Heart right ventricle (tissue), 16 donors: Measurements from ENCODE around the gene MAK. TPM values are rescaled to one million over a fixed set of nuclear protein-coding genes. Genes with fewer than 3 reads are reported as not detected.
"Not testable (repeated sequence)": the region's sequence is repeated elsewhere in the genome, so short reads cannot be mapped to it uniquely, and the experiment has no call there.

Experiments
- ATAC-seq, 8 donors: fragments of 200-7000 bp; cut with Tn5 transposase; one replicate each; pipeline ENCODE4 v1.9.1; 2020; ENCODE audit warnings: mild to moderate bottlenecking in 8 of 8, moderate library complexity in 8 of 8, moderate number of reproducible peaks in 1 of 8
- DNase-seq, 2 donors: peaks; one replicate each; pipeline ENCODE4 v3.0.0-alpha.2; 2020
- H3K27ac ChIP-seq, 10 donors: fragments of 200-600 bp; sonication (generic) in 2 of 10; one replicate each; pipeline versions ENCODE4 v1.5.0 to v1.8.0; 2020 to 2022; ENCODE audit warnings: mild to moderate bottlenecking in 3 of 10
- H3K27me3 ChIP-seq, 7 donors: fragments of 200-600 bp; one replicate each; pipeline ENCODE4 v1.8.0; 2021 to 2022; ENCODE audit warnings: mild to moderate bottlenecking in 2 of 7
- H3K36me3 ChIP-seq, 9 donors: fragments of 200-600 bp; sonication (generic) in 1 of 9; one replicate each; pipeline versions ENCODE4 v1.5.0 to v1.8.0; 2020 to 2022; ENCODE audit warnings: mild to moderate bottlenecking in 2 of 9
- H3K4me1 ChIP-seq, 9 donors: fragments of 200-600 bp; sonication (generic) in 1 of 9; one replicate each; pipeline versions ENCODE4 v1.5.0 to v1.8.0; 2020 to 2022; ENCODE audit warnings: mild to moderate bottlenecking in 4 of 9
- H3K4me3 ChIP-seq, 10 donors: fragments of 200-600 bp; sonication (generic) in 2 of 10; one replicate each; pipeline versions ENCODE4 v1.5.0 to v1.8.0; 2020 to 2022; ENCODE audit warnings: mild to moderate bottlenecking in 7 of 10, moderate library complexity in 2 of 10
- H3K9me3 ChIP-seq, 11 donors: fragments of 200-600 bp in 10 of 11; sonication (generic) in 2 of 11; one replicate each; pipeline versions ENCODE4 v1.5.0 to v1.8.0; 2013 to 2022; ENCODE audit warnings: mild to moderate bottlenecking in 2 of 11, control low read depth in 1 of 11, moderate library complexity in 1 of 11
- WGBS, 2 donors: extraction: QIAGEN DNeasy Blood & Tissue Kit; methylation state at CpG; one replicate each; pipeline ENCODE4 v1.1.7; 2013; ENCODE audit warnings: inconsistent platforms in 1 of 2; 5-methylcytosine and 5-hydroxymethylcytosine counted together
- intact Hi-C, 10 donors: fragments of 100-400 bp; cut with DNase I; formaldehyde crosslinking; loops; one replicate each; pipeline versions ENCODE4 v1.11.1 to v1.14.2; 2022
- polyA plus RNA-seq, 2 donors: library from polyadenylated mRNA; stranded (reverse); fragments of 200-250 nt; gene quantifications; one replicate each; pipeline ENCODE4 v1.2.3, GENCODE V29; 2013
- total RNA-seq, 10 donors: library from RNA; stranded (reverse); fragmentation: NEBNext Ultra II Directional in 3 of 10; extraction: Animal tissue kit (Norgen Biotek cat#: 25700) in 3 of 10; gene quantifications; one replicate each; pipeline versions ENCODE4 v1.2.1 to v1.2.4, GENCODE V29; 2021 to 2023
- TF ChIP-seq, protein P1 (sequence below), 9 donors: fragments of 200-600 bp; sonication (generic) in 2 of 9; IDR thresholded peaks; one replicate each; pipeline versions ENCODE4 v1.5.0 to v1.8.0; 2021 to 2022; ENCODE audit warnings: antibody characterized with exemption in 9 of 9, mild to moderate bottlenecking in 5 of 9, moderate library complexity in 1 of 9
- donor health status: Arrhythmogenic right ventricular cardiomyopathy.
- donor health status: ischemic (EF 13 %, LVEDD 7.1; RV severe dilation, severe dysfunction).
- donor health status: healthy with polysubstance abuse.
- donor health status: DM: no; HTN: yes; CAD: no.
- donor health status: DM: no; HTN: no; CAD: no.
- donor health status: ischemic (EF 25% LVEDD 6.9; RV normal size, moderate dysfunction).
- donor health status: ischemic (EF 25% LVEDD 5.7; RV mildly dilated, moderate dysfunction).
- donor health status: healthy.
- donor health status: DM: yes; HTN: yes; CAD: no.
- donor health status: Ischemic cardiomyopathy.
- donor health status: ischemic (EF 35%, LVEDD 5.7; RV mildly dilated, moderate dysfunction).
- donor health status: nonischemic (EF 11% LVEDD 7.7; RV severe dilation, severe dysfunction).
- donor health status: DM: yes; HTN: yes; CAD: no.
- donor health status: PGD.
- donor health status: ischemic (EF 29% LVEDD 5.4; RV normal size, mild dysfunction).
- donor health status: nonischemic (EF 23%, LVEDD 6.1; RV moderate dilation, normal function).

The MAK gene
- total and polyA plus RNA-seq, 12 donors, result 0.01 to 0.25 (median 0.12) TPM; not detected in 4

DNA sequence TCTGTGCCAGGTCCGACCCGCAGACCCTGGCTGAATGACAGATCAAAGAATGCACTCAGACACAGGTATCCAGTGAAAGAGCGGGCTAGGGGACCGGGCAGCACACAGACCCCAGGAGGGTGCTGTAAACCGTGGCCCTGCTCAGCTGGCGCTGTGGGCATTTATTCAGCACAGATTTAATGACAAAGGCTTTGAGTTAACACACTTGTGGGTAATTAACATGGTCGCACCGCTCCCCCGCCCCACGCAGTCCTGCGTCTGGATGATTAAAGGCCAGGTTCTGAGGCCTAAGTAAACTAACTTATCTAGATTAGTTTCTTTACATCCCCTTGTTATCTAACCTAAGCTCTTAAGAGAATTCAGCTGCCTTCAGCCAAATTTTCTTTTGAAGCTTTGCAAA is 3.5 kb downstream of the MAK start:
- 96 to 97% methylated on average over 11 of the region's 11 CpGs for WGBS, 2 donors
- Histone ChIP-seq H3K36me3 (no peaks in the 10 kb centered on the region), H3K9me3 (no peaks in the 10 kb centered on the region), H3K27me3 (peaks cover 0 to 35% (median 0%) of the 10 kb centered on the region in 7 donors), H3K4me1 (peaks cover 0 to 24% (median 11%) of the 10 kb centered on the region in 9 donors), H3K4me3 (no peak overlapping the region), H3K27ac (no peak overlapping the region)
- TF ChIP-seq, protein P1, sequence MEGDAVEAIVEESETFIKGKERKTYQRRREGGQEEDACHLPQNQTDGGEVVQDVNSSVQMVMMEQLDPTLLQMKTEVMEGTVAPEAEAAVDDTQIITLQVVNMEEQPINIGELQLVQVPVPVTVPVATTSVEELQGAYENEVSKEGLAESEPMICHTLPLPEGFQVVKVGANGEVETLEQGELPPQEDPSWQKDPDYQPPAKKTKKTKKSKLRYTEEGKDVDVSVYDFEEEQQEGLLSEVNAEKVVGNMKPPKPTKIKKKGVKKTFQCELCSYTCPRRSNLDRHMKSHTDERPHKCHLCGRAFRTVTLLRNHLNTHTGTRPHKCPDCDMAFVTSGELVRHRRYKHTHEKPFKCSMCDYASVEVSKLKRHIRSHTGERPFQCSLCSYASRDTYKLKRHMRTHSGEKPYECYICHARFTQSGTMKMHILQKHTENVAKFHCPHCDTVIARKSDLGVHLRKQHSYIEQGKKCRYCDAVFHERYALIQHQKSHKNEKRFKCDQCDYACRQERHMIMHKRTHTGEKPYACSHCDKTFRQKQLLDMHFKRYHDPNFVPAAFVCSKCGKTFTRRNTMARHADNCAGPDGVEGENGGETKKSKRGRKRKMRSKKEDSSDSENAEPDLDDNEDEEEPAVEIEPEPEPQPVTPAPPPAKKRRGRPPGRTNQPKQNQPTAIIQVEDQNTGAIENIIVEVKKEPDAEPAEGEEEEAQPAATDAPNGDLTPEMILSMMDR (IDR thresholded peaks at IDR 0.05), result no peak
- ATAC-seq (no peak), DNase-seq (no peak)
- intact Hi-C loops, result no loop called here

DNA sequence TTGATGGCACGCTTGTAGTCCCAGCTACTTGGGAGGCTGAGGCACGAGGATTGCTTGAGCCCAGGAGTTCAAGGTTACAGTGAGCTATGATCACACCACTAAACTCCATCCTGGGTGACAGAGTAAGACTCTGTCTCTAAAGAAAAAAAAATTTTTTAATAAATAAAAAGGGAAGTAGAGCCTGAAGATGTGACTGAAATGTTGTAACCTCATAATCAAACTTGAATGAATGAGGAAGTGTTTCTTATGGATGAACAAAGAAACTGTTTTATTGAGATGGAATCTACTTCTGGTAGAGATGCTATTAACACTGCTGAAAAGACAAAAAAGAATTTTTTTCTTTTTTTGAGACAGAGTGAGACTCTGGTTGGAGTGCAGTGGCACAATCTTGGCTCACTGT is 6.7 kb downstream of the MAK start:
- DNase-seq (no peak), ATAC-seq (no peak)
- TF ChIP-seq, protein P1 (IDR thresholded peaks at IDR 0.05), result no peak

DNA sequence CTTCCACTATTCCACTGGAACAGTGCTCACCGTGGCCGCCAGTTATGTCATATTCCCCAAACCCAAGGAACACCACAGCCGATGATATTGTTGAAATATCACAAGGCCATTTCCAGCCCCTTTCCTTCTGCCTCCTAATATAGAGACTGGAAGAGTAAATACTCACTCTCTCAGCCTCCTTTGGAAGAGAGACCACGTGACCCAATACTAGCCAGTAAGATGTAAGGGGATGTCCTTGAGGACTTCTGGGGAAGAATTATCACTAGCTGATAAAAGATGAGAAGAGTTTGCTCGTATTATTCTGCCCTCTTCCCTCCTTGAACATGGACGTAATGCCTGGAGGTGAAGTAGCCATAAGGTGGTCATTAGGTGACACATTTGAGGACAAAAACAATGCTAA is 13.5 kb downstream of the MAK start:
- ATAC-seq (no peak), DNase-seq (no peak)
- TF ChIP-seq, protein P1 (IDR thresholded peaks at IDR 0.05), result no peak
- Histone ChIP-seq H3K4me3 (no peak overlapping the region), H3K27ac (no peak overlapping the region), H3K36me3 (peaks cover 0 to 3% (median 0%) of the 10 kb centered on the region in 9 donors), H3K4me1 (no peaks in the 10 kb centered on the region), H3K27me3 (no peaks in the 10 kb centered on the region), H3K9me3 (no peaks in the 10 kb centered on the region)
- intact Hi-C loops, result no loop called here
- 92 to 93% methylated on average over 6 of the region's 6 CpGs for WGBS, 2 donors

More for the DNA sequence above, 6.7 kb downstream of the MAK start:
- H3K27me3 ChIP-seq, result peaks cover 0 to 17% (median 0%) of the 10 kb centered on the region in 7 donors
- no peaks in the 10 kb centered on the region for H3K9me3 ChIP-seq
- WGBS, 2 donors, result 98 to 100% methylated on average over 2 of the region's 2 CpGs
- intact Hi-C loops, result no loop called here
- H3K27ac ChIP-seq, result no peak overlapping the region
- H3K4me3 ChIP-seq, result no peak overlapping the region
- peaks cover 0 to 3% (median 0%) of the 10 kb centered on the region in 9 donors for H3K36me3 ChIP-seq
- H3K4me1 ChIP-seq, result peaks cover 0 to 3% (median 0%) of the 10 kb centered on the region in 9 donors

DNA sequence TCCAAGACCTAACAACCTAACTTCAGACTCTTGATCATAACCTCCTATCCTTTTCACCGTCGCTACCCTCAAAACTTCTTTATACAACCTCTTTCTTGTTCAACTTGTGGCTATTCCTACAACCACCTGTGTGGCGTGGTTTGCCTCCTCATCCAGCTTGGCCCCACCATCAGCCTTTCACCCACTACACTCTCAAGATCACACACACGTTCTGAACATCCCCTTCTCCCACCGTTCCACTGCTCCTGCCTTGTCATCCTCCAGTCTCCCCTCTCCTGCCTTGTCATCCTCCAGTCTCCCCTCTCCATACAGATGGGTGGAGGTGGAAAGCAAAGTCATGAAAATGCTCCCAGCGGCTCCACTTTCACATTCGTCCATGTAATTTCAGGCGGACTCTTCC is 14.0 kb downstream of the MAK start:
- TF ChIP-seq, protein P1 (IDR thresholded peaks at IDR 0.05), result no peak
- 88% methylated on average over 8 of the region's 8 CpGs for WGBS, 2 donors
- Histone ChIP-seq H3K36me3 (peaks cover 0 to 3% (median 0%) of the 10 kb centered on the region in 9 donors), H3K27me3 (no peaks in the 10 kb centered on the region), H3K27ac (no peak overlapping the region), H3K4me3 (no peak overlapping the region), H3K9me3 (no peaks in the 10 kb centered on the region), H3K4me1 (no peaks in the 10 kb centered on the region)
- ATAC-seq (no peak), DNase-seq (no peak)
- intact Hi-C loops, result no loop called here

DNA sequence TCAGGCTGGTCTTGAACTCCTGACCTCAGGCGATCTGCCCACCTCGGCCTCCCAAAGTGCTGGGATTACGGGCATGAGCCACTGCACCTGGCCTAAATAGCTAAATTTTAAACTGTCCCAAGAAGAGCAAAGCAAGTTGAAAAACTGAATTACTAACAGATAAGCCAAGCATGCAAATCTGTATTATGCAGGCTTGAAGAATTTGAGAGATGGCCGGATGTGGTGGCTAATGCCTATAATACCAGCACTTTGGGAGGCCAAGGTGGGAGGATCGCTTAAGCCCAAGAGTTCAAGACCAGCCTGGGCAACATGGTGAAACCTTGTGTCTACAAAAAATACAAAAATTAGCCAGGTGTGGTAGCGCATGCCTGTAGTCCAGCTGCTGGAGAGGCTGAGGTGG is 24.2 kb downstream of the MAK start:
- H3K9me3 ChIP-seq, H3K4me1 ChIP-seq, H3K27ac ChIP-seq, intact Hi-C loops, H3K27me3 ChIP-seq, H3K36me3 ChIP-seq, ATAC-seq, DNase-seq, H3K4me3 ChIP-seq: not testable (repeated sequence)
- WGBS, 2 donors, result 96 to 97% methylated on average over 6 of the region's 6 CpGs
